GM18858 (cell line): ENCODE results near the gene ARPC1B.
"Not testable (repeated sequence)": the region's sequence is repeated elsewhere in the genome, so short reads cannot be mapped to it uniquely, and the experiment has no call there.

Experiments
- ATAC-seq: cut with Tn5 transposase; IDR thresholded peaks from one replicate; pipeline ENCODE4 v1.9.1; 2021; ENCODE audit not compliant: unreplicated experiment

The ARPC1B gene

GRCh38 chr7:99374111-99375064 is at the start of gene ARPC1B:
ARPC1B (plus strand) TSS chr7:99374730; CDS start chr7:99385715, 10,985 bp downstream.
- ATAC-seq: peak; percentile 37

- peak; percentile 4 for ATAC-seq
Observed at GRCh38 chr7:99325001-99325493, 49.5 kb upstream of the ARPC1B start.

GRCh38 chr7:99325592-99326407 is 48.7 kb upstream of the ARPC1B start, which contains the start of gene ARPC1A:
ARPC1A (plus strand) TSS chr7:99325898; CDS start chr7:99333354, 7,456 bp downstream.
- peak; percentile 64 for ATAC-seq

GRCh38 chr7:99326408-99326782 is 48.1 kb upstream of the ARPC1B start:
- no peak for ATAC-seq

GRCh38 chr7:99330314-99330961 is 44.1 kb upstream of the ARPC1B start:
- ATAC-seq: not testable (repeated sequence)

- ATAC-seq: no peak
Observed at GRCh38 chr7:99331002-99331401, 43.5 kb upstream of the ARPC1B start.

- no peak for ATAC-seq
Observed at GRCh38 chr7:99339595-99339994, 34.9 kb upstream of the ARPC1B start.

GRCh38 chr7:99340659-99341058 is 33.9 kb upstream of the ARPC1B start:
- no peak for ATAC-seq

GRCh38 chr7:99344061-99344647 is 30.4 kb upstream of the ARPC1B start:
- ATAC-seq: no peak

GRCh38 chr7:99350641-99351040 is 23.9 kb upstream of the ARPC1B start:
- not testable (repeated sequence) for ATAC-seq

GRCh38 chr7:99352247-99352646 is 22.3 kb upstream of the ARPC1B start:
- no peak for ATAC-seq

- no peak for ATAC-seq
Observed at GRCh38 chr7:99355098-99355497, 19.4 kb upstream of the ARPC1B start.

- ATAC-seq: no peak
Observed at GRCh38 chr7:99357701-99358490, 16.6 kb upstream of the ARPC1B start.

- ATAC-seq: not testable (repeated sequence)
Observed at GRCh38 chr7:99358521-99358920, 16.0 kb upstream of the ARPC1B start.

- no peak for ATAC-seq
Observed at GRCh38 chr7:99359465-99360154, 14.9 kb upstream of the ARPC1B start.

- no peak for ATAC-seq
Observed at GRCh38 chr7:99362801-99363200, 11.7 kb upstream of the ARPC1B start.

GRCh38 chr7:99363286-99363685 is 11.2 kb upstream of the ARPC1B start:
- ATAC-seq: no peak

- ATAC-seq: no peak
Observed at GRCh38 chr7:99365318-99366141, 9.0 kb upstream of the ARPC1B start.
